Activated naive CD8-positive, alpha-beta T cell treated with anti-CD3 and anti-CD28 coated beads, Interleukin-2, amount 50 U/mL, for 16 hours (primary cell): Measurements from ENCODE around the gene PKP3.
"Not testable (repeated sequence)": the region's sequence is repeated elsewhere in the genome, so short reads cannot be mapped to it uniquely, and the experiment has no call there.

Source experiments
- DNase-seq: peaks from one replicate; pipeline ENCODE4 v3.0.0-alpha.2; 2020; ENCODE audit warnings: low read depth, low spot score

Gene PKP3

GRCh38 chr11:425301-425700, 31.3 kb downstream of the PKP3 start:
- DNase-seq, result no peak

- DNase-seq, result no peak
Observed at GRCh38 chr11:426851-427250, 32.8 kb downstream of the PKP3 start.

- DNase-seq, result no peak
Observed at GRCh38 chr11:428295-428694, 34.3 kb downstream of the PKP3 start.

GRCh38 chr11:429391-429790, 35.4 kb downstream of the PKP3 start:
- no peak for DNase-seq

GRCh38 chr11:429931-430456, 36.0 kb downstream of the PKP3 start:
- DNase-seq, result no peak

GRCh38 chr11:431921-432320, 37.9 kb downstream of the PKP3 start:
- no peak for DNase-seq

DNA sequence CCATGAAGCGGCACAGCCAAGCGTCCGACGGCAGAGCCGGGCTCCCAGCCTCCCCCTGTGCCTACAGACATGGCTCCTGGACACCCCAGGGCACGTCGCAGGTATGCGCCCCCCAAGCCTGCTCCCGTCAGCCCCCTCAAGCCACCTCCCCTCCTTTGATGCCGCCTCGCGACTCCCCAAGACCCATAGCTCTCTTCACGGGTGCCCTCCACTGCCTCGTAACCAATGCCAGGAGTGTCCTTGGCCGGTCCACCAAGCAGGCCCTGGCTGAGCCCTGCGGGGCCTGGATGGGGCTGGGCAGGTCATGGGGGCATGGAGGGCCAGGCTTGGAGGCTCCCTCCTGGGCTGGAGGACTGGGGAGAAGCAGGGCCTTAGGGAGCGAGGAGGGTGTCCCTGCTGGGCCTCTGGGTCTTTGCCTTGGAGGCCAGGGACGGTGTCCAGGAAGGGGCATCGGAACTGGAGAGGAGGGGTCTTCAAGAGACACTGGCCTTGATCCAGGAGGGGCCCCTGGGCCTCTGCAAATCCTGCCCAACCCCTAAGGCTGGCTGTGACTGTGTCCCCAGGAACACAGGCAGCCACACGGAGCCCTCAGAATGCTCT, 38.6 kb downstream of the PKP3 start:
- DNase-seq, result no peak

- no peak for DNase-seq
Observed at GRCh38 chr11:433111-433510, 39.1 kb downstream of the PKP3 start.

DNA sequence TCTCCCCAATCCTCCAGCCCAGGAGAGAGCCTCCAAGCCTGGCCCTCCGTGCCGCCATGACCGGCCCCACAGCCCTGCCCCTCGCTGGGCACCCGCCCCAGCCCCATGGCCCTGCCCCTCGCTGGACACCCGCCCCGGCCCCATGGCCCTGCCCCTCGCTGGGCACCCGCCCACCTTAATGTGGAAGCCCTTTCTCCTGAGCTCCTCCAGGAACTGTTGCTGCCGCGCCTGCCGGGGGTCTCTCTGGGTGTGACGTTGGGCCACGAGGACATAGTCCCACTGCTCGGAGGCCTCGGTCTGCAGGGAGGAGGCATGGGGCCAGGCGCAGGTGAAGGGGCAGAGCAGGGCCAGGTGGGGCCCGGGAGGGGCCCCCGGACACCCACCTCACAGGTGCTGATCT, 39.6 kb downstream of the PKP3 start:
- no peak for DNase-seq

DNA sequence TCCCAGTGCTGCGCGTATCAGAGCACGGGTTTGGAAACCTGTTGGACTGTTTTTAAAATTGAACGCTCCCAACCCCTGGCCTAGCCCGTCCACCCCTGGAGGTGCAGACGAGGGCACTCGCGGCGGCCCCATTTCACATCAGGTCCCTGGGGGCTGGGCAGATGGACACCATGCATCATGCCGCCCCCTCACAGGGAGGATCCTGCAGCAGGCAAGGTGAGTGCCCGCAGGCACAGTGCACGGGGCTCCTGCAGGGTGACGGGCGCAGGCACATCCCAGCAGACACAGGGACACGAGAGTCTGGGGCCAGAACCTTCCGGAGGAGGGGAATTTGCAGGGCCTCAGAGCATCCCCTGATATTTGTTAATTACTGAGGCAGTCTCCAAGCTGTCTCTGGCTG, 40.5 kb downstream of the PKP3 start:
- DNase-seq, result no peak

DNA sequence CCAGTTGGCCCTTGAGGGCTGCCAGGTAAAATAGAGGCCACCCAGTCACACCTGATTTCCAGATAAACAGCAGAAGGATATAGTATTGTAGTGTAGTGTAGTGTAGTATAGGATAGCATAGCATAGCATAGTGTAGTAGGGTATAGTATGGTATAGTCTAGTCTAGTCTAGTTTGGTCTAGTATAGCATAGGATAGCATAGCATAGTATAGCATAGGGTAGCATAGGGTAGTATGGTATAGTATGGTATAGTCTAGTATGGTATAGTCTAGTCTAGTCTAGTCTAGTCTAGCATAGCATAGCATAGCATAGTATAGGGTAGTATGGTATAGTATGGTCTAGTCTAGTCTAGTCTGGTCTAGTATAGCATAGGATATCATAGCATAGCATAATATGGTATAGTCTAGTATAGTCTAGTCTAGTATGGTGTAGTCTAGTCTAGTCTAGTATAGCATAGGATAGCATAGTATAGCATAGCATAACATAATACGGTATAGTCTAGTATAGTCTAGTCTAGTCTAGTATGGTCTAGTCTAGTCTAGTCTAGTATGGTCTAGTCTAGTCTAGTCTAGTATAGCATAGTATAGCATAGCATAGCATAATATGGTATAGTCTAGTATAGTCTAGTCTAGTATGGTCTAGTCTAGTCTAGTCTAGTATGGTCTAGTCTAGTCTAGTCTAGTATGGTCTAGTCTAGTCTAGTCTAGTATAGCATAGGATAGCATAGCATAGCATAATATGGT, 41.2 kb downstream of the PKP3 start:
- not testable (repeated sequence) for DNase-seq

DNA sequence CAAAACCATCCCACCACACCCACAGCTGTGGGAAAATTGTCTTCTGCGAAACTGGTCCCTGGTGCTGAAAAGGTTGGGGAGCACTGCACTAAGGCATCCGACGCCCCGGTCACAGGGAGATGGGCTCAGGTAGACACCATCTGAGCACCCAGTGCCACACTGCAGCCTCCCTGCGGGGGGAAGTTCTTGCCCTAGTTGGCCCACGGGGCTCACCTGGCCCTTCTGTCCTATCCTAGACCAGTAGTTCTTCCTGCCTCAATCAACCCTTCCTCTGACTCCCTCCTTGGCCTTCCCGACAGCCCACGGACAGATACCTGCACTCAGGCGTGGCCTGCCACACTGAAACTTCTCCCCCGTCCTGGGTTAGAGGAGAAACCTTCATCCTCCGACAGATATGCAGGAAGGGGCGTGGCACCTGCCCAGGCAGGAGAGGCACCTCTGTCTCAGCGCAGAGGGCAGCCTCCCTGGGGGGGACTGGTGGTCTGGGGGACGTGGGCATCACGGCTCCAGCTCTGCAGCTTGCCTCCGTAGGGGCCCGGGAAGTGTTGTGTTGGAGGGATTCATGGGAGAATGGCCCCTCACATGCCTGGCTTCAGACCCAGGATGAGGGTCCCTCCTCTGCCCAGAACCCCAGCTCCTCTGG, 43.3 kb downstream of the PKP3 start:
- no peak for DNase-seq

DNA sequence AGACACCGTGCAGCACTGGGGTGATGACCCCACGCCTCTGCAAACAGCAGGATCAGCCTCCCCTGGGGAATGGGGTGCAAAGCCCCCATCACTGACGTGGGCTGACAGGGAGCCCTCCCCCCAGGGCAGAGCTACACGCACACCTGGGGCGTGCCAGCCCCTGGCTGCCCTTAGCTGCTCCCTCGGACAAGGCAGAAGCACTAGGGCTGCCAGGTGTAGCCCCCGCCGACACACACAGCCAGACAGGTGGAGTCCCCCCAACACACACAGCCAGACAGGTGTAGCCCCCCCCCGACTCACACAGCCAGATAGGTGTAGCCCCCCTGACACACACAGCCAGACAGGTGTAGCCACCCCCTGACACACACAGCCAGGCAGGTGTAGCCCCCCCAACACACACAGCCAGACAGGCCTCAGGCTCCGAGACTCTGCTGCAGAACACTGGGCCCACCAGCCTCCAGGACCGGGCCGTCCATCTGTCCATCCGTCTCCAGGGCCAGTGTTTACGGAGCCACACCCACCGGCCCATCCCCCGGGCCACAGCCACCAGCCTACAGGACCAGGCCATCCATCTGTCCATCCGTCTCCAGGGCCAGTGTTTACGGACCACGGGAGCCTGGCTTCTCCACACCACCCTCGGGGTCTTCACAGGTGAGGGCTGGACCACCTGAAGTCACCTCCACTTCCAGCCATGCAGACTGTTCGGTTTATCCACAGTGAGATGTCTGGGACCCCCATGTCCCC, 44.3 kb downstream of the PKP3 start:
- no peak for DNase-seq

- no peak for DNase-seq
Observed at GRCh38 chr11:439315-440064, 45.5 kb downstream of the PKP3 start.

DNA sequence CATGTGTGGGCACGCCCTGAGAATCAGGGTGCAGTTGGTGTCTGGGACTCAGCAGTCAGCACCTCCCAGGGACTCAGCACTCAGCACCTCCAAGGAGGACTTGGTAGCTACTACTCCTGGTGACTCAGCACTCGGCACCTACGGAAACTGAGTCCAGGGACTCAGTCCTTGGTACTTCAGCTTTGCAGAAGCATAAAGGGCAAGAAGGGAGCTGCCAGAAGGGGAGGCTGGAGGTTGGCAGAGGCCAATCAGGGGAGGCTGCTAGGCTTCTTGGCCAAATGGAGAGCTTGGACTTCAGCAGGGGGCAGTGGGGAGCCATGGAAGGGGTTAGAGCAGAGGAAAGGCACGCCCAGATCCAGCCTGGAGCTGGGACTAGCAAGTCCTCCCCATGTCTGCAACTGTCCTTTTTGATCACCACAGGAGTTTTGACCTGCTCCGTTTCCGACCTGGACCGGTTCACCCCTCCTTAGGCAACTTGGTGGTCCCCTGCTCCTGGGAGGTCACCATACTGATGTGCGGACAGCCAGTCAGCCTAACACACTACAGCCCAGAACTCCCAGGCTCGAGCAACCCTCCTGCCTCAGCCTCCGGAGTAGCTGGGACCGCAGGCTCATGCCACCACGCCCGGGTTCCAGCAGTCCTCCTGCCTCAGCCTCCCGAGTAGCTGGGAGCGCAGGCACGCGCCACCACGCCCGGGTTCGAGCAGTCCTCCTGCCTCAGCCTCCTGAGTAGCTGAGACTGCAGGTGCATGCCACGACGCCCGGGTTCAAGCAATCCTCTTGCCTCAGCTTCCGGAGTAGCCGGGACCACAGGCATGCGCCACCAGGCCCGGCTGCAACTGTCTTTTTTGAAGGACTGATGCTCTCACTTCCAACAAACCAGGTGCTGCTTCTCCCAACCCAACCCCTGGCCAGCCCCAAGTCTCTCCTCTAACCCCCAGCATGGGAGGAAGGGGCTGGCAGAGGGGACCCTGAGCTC, 46.3 kb downstream of the PKP3 start:
- no peak for DNase-seq

- no peak for DNase-seq
Observed at GRCh38 chr11:441043-441417, 47.0 kb downstream of the PKP3 start.

DNA sequence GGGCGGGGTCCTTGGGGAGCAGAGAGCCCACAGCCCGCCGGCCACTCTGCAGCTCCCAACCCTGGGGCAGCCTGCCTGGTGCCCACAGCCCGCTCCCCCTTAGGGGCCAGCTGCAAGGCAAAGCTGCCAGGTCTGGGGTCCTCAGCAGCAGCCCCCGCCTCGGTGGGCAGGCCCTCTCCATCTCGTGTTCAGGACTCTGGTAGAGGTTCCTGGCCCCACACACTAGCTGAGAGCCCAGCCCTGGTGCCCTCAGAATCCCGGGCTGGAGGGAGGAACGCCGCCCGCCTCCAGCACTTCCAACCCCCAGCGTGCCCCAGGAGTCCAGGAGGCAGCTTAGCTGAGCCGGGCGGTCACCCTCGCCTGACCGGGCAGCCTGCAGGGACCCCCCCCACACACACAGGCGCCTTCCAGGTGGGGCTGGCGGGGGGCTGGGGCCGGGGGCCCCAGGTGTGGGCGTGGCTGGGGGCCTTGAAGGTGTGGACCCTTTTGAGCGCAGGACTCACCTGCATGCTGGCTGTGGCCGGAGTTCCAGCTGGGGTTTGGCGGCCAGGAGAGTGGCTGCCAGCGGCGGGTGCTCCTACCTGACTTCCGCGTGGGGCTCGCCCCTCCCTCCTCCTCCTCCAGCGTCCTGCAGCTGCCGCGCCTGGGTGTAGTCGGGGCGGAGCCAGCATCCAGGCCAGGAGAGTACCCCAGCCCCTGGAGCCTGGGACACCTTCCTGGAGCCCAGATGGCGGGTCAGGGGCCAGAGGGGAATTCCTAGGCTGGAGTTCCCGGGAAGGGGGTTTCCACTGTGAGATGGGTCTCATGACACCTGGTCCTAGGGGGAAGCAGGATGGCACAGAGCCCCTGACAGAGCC, 47.6 kb downstream of the PKP3 start, which contains the start of gene ANO9:
Gene ANO9, minus strand, starts transcription at position 594 of the 857 bp plus-strand sequence. Its CDS starts 85 bp downstream, at position 509.
- DNase-seq, result peak; percentile 30

DNA sequence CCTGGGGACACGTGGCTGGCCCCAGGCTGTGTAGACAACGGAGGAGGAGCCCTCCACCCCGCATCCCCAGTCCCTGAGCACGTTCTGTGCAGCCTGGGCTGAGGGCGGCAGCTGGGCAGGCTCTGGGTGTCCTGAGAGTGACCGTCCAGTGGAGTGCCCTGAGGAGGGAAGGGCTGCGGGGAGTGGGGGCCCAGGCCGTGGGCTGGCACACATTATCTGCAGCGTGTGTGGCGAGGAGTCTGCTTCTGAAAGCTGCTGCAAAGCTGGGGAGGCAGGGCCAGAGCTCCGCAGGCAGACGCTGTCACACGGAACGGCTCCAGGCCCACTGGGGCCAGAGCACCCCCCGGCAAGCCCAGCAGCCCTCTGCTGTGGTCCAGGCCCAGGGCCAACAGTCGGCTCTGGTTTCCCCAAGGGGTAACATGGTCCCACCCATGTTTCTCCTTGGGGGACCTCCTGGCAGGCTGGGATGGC, 48.6 kb downstream of the PKP3 start:
- DNase-seq, result no peak
